PC-3 (cell line): ENCODE results near the gene ATP13A3. TPM values are rescaled to one million over a fixed set of nuclear protein-coding genes. Genes with fewer than 3 reads are reported as not detected.

Source experiments
- ATAC-seq: fragments of 200-7000 bp; cut with Tn5 transposase; 2 replicates; pipeline ENCODE4 v1.9.1; 2020; ENCODE audit warnings: mild to moderate bottlenecking, moderate library complexity
- BruUV-seq: library from RNA; stranded (reverse); fragments of 400-500 nt; replicated peaks from 2 replicates; lab custom pipeline; 2021; lab: Mats Ljungman, UMichigan
- CTCF ChIA-PET: fragments of 300-600 bp; sonication (Branson Sonifier 250); formaldehyde crosslinking; loops from one replicate; lab custom pipeline; 2022; ENCODE audit warnings: antibody characterized with exemption; lab: Charles Lee
- POLR2A ChIA-PET: fragments of 300-600 bp; sonication (Branson Sonifier 250); formaldehyde crosslinking; loops from one replicate; lab custom pipeline; 2022; ENCODE audit warnings: antibody characterized with exemption; ENCODE audit not compliant: unreplicated experiment; lab: Charles Lee
- DNase-seq: peaks from one replicate; pipeline ENCODE4 v3.0.0-alpha.2; 2015
- H2AFZ ChIP-seq: fragments of 300-600 bp; sonication (generic); 2 replicates; pipeline ENCODE4 v1.6.0; 2016; ENCODE audit warnings: antibody characterized with exemption, low read length
- H3F3A ChIP-seq: fragments of 300-600 bp; sonication (generic); one replicate; pipeline ENCODE4 v1.6.0; 2017; ENCODE audit warnings: antibody characterized with exemption, low read length, control low read depth, mild to moderate bottlenecking; ENCODE audit not compliant: unreplicated experiment
- H3K27ac ChIP-seq: fragments of 300-600 bp; sonication (generic); 2 replicates; pipeline ENCODE4 v1.5.1; 2016; ENCODE audit warnings: mild to moderate bottlenecking, low read length
- H3K27me3 ChIP-seq: fragments of 300-600 bp; sonication (generic); 2 replicates; pipeline ENCODE4 v1.6.1; 2016; ENCODE audit warnings: low read length, mixed read lengths
- H3K36me3 ChIP-seq: fragments of 300-600 bp; sonication (generic); 2 replicates; pipeline ENCODE4 v1.6.1; 2016; ENCODE audit warnings: low read depth, mixed run types, low read length, mixed read lengths
- H3K4me1 ChIP-seq: fragments of 300-600 bp; sonication (generic); 2 replicates; pipeline ENCODE4 v1.5.1; 2016; ENCODE audit warnings: low read length; ENCODE audit not compliant: insufficient read depth
- H3K4me2 ChIP-seq: fragments of 300-600 bp; sonication (generic); 2 replicates; pipeline ENCODE4 v1.6.0; 2016; ENCODE audit warnings: low read length
- H3K4me3 ChIP-seq: fragments of 300-600 bp; sonication (generic); 2 replicates; pipeline ENCODE4 v1.5.1; 2016; ENCODE audit warnings: mild to moderate bottlenecking, low read length, mixed read lengths
- H3K79me2 ChIP-seq: fragments of 300-600 bp; sonication (generic); 2 replicates; pipeline ENCODE4 v1.6.1; 2017; ENCODE audit warnings: low read length, mixed read lengths
- H3K9ac ChIP-seq: fragments of 300-600 bp; sonication (generic); 2 replicates; pipeline ENCODE4 v1.6.0; 2016; ENCODE audit warnings: mild to moderate bottlenecking, low read length
- H3K9me2 ChIP-seq: fragments of 300-600 bp; sonication (generic); replicated peaks from 2 replicates; pipeline ENCODE4 v1.6.1; 2016; ENCODE audit warnings: mixed run types, low read length, mixed read lengths
- H3K9me3 ChIP-seq: fragments of 300-600 bp; sonication (generic); 2 replicates; pipeline ENCODE4 v1.6.1; 2016; ENCODE audit warnings: low read length, mixed read lengths
- H4K20me1 ChIP-seq: fragments of 300-600 bp; sonication (generic); 2 replicates; pipeline ENCODE4 v1.6.1; 2016; ENCODE audit warnings: low read length, mixed read lengths
- EZH2 ChIP-seq: fragments of 300-600 bp; sonication (generic); IDR thresholded peaks from one replicate; pipeline ENCODE4 v1.6.1; 2017; ENCODE audit warnings: antibody characterized with exemption, mild to moderate bottlenecking, low read length; ENCODE audit not compliant: unreplicated experiment
- EZH2phosphoT487 ChIP-seq: fragments of 300-600 bp; sonication (generic); IDR thresholded peaks from 2 replicates; pipeline ENCODE4 v1.6.1; 2018; ENCODE audit warnings: mild to moderate bottlenecking, antibody characterized with exemption, low read length, borderline replicate concordance
- intact Hi-C: fragments of 100-400 bp; cut with micrococcal nuclease; formaldehyde crosslinking; loops from 2 replicates; pipeline ENCODE4 v1.9.0; 2023
- total RNA-seq: library from RNA; depleted of rRNA; stranded (reverse); fragments of >200 nt; gene quantifications from 2 replicates; pipeline ENCODE4 v1.2.3, GENCODE V29; 2014
- TF ChIP-seq, protein P1 (sequence below): fragments of 300-600 bp; sonication (generic); conservative IDR thresholded peaks from 2 replicates; pipeline ENCODE4 v1.5.1; 2017; ENCODE audit warnings: antibody characterized with exemption, low read depth, mild to moderate bottlenecking, low read length

Gene ATP13A3
- total RNA-seq, 1 experiment from 2014 or later, result 69.4 TPM

DNA sequence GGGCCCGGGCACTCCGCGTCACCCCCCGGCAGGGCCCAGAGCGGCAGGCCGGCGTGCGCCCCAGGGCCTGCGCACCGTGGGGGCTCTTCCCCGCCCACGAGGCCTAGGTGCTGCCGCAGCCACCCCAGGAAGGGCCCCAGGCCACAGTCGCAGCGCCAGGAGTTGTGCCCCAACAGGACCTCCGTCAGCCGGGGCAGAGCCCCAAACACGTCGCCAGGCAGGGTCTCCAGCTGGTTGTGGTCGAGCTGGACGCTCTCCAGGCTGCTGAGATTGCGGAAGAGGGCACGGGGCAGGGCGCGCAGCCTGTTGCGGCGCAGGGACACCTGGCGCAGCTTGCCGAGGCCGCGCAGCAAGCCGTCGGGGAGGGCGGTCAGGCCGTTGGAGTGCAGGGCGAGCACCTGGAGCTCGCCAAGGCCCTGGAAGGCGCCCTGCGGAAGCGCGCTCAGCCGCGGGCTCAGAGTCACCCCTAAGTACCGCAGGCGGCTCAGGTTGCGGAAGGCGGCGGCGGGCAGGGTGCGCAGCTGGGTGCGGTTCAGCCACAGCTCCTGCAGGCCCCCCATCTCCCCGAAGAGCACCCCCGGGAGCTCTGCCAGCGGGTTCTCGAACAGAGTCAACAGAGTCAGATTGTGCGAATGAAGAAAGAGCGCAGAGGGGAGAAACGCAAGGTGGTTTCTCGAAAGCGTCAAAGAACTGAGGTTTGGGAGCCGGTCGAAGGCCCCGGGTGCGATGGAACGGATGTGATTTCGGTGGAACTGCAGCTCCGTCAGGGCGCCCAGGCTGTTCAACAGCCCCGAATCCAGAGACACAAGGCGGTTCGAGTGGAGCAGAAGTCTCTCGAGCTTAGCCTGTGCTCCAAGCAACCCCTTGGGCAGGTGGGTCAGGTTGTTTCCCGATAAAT is 89.7 kb downstream of the ATP13A3 start:
- BruUV-seq, result no TSS peak
- Histone ChIP-seq H2AFZ (no peak overlapping the region), H3K27me3 (no peaks in the 10 kb centered on the region), H3K79me2 (no peaks in the 10 kb centered on the region), H3K27ac (no peak overlapping the region), H3K4me2 (no peak overlapping the region), H3K4me1 (no peaks in the 10 kb centered on the region), H3K4me3 (no peak overlapping the region), H3K9ac (no peak overlapping the region), H3K9me3 (no peaks in the 10 kb centered on the region), H3K9me2 (no peaks in the 10 kb centered on the region), H3F3A (no peaks in the 10 kb centered on the region), H4K20me1 (no peaks in the 10 kb centered on the region), H3K36me3 (no peaks in the 10 kb centered on the region)
- intact Hi-C loops, result no loop called here
- DNase-seq, result no peak
- TF ChIP-seq, protein P1, sequence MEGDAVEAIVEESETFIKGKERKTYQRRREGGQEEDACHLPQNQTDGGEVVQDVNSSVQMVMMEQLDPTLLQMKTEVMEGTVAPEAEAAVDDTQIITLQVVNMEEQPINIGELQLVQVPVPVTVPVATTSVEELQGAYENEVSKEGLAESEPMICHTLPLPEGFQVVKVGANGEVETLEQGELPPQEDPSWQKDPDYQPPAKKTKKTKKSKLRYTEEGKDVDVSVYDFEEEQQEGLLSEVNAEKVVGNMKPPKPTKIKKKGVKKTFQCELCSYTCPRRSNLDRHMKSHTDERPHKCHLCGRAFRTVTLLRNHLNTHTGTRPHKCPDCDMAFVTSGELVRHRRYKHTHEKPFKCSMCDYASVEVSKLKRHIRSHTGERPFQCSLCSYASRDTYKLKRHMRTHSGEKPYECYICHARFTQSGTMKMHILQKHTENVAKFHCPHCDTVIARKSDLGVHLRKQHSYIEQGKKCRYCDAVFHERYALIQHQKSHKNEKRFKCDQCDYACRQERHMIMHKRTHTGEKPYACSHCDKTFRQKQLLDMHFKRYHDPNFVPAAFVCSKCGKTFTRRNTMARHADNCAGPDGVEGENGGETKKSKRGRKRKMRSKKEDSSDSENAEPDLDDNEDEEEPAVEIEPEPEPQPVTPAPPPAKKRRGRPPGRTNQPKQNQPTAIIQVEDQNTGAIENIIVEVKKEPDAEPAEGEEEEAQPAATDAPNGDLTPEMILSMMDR, result no peak
- TF ChIP-seq EZH2phosphoT487 (no peak), EZH2 (no peak)
- CTCF ChIA-PET, result no interaction called here
- ATAC-seq, result no peak
- POLR2A ChIA-PET, result no interaction called here

DNA sequence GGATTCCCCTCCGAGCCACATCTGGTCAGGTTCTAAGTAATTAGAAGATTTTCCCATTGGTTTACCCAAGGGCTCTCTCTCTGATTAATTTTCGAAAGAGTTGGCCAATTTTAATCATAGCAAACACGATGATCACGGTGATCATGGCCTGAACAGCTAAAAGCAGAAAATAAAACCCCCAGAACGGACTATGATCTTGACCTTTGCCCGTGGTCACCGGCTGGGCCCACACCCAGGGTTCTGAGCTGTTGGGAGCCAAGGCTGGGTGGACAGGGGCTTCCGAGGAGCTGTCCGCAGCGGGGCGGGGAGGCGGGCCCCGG is 90.3 kb downstream of the ATP13A3 start:
- Histone ChIP-seq H3F3A (no peaks in the 10 kb centered on the region), H3K9me2 (no peaks in the 10 kb centered on the region), H3K4me3 (no peak overlapping the region), H3K4me1 (no peaks in the 10 kb centered on the region), H4K20me1 (no peaks in the 10 kb centered on the region), H3K36me3 (no peaks in the 10 kb centered on the region), H3K27ac (no peak overlapping the region), H3K4me2 (no peak overlapping the region), H3K79me2 (no peaks in the 10 kb centered on the region), H3K27me3 (no peaks in the 10 kb centered on the region), H2AFZ (no peak overlapping the region), H3K9ac (no peak overlapping the region), H3K9me3 (no peaks in the 10 kb centered on the region)
- ChIA-PET POLR2A (no interaction called here), CTCF (no interaction called here)
- ATAC-seq (no peak), DNase-seq (no peak)
- no peak for TF ChIP-seq EZH2
- TF ChIP-seq, protein P1, result no peak
- no peak for TF ChIP-seq EZH2phosphoT487
- BruUV-seq, result no TSS peak
- intact Hi-C loops, result no loop called here
